Caki2 (cell line): ENCODE data around the gene TYMP. TPM values are rescaled to one million over a fixed set of nuclear protein-coding genes. Genes with fewer than 3 reads are reported as not detected.
"Not testable (repeated sequence)": the region's sequence is repeated elsewhere in the genome, so short reads cannot be mapped to it uniquely, and the experiment has no call there.

ENCODE experiments used
- DNase-seq: peaks from one replicate; pipeline ENCODE4 v3.0.0-alpha.2; 2015; ENCODE audit warnings: low read depth
- in situ Hi-C: cut with HindIII; loops from 2 replicates; pipeline ENCODE4 v1.10.0; 2016; ENCODE audit warnings: low sequenced_read_pairs, low pct_unique_long_range_greater_than_20kb, mixed read lengths
- total RNA-seq: library from RNA; depleted of rRNA; stranded (reverse); fragments of >200 nt; shearing (Covaris generic); gene quantifications from 2 replicates; pipeline ENCODE4 v1.2.3, GENCODE V29; 2014; ENCODE audit warnings: low replicate concordance

The TYMP gene
- total RNA-seq, 1 experiment from 2014 or later, result 104 TPM

DNA sequence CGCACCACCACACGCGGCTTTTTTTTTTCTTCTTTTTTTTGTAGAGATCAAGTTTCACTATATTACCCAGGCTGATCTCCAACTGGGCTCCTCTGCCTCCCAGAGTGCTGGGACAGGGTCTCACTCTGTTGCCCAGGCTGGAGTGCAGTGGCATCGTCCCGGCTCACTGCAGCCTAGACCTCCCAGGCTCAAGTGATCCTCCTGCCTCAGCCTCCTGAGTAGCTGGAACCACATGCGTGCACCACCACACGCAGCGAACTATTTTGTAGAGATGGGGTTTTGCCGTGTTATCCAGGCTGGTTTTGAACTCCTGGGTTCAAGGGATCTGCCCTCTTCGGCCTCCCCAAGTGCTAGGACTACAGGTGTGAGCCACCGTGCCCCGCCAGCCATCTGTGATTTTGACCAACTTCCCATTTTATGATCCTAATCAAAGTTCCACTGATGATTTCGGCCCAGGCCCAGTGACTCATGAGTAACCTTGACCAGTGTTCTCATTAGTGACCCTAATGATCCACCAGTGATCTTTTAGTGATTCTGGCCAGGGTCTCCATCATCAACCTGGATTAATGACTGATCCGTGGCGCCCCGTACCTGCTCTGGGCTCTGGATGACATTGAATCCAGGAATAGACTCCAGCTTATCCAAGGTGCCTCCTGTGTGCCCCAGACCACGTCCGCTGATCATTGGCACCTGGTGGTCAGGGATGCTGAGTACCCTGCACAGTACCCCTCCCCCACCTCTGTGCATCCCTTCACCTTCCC, 1.7 kb downstream of the TYMP start:
- in situ Hi-C loops, result no loop called here
- DNase-seq, result no peak

DNA sequence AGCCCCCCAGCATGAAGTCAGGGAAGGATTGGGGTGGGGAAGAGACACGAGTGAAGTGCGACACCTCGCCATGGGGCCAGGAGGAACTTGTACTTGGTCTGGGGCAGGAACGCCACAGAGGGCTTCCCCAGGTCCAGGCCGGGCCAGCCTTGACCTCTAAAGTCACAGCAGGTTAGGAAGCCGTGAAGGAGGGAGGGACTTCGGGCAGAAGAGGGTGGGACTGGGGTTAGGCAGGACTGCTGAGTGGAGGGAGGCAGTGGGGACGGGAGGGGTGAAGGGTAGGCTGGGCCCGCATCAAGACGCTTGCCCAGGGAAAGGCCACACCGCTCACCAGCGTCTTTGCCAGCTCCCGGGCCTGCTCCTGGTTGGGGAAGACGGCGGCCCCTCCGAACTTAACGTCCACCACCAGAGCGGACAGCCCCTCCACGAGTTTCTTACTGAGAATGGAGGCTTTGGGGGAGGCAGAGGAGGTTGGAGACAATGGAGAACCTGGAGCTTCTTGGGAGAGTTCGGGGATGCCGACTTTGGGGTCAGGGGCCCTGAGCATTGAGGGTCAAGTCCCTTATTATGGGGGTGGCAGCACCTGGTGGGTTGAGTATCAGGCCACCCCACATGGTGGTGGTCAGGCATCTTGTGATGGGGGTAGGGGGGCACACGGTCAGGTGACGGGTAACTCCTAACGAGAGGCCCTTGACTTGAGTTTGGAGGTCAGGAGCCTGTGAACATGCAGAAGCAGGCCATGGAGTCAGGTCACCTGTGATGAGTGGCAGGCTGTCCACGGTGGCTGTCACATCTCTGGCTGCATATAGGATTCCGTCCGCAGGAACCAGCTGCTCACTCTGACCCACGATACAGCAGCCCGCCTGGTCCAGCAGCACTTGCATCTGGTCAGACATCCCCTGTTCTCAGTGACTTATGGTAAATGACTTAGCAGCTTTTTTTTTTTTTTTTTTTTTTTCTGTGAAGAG, 2.7 kb downstream of the TYMP start:
- in situ Hi-C loops, result no loop called here

DNA sequence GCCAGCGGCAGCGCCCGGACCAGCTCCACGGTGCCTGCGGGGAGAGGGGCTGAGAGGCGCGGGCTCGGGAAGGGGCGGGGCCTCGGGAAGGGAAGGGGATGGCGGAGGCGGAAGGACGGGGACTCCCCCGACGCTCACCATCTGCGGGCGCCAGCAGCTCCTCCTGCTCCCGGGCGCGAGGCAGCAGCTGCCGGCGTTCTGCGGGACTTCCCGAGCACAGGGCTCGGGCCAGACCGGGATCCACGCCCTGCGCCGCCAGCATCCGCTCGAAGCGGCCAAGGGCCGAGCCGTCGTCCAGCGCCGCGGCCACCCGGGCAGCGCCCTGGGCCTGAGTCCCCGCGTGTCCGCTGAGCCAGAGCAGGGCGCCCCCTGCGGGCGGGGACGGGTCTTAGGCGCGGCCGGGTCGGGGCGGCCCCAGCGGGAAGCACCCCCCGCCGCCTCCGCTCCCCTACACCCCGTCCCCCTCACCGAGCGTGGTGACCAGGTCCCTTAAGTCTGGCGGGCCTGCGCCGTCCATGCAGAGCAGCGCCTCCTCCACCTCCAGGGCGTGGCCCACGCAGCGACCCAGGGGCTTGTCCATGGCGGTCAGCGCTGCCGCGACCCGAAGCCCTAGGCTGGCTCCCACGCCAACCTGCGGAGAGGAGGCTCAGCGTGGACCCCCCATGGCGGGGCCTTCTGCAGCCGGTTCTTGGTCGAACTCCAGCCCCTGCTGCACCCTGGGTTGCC, 3.5 kb downstream of the TYMP start:
- in situ Hi-C loops, result no loop called here
- peak; percentile 91 for DNase-seq

More for the DNA sequence above, 2.7 kb downstream of the TYMP start:
- DNase-seq, result peak; percentile 83

DNA sequence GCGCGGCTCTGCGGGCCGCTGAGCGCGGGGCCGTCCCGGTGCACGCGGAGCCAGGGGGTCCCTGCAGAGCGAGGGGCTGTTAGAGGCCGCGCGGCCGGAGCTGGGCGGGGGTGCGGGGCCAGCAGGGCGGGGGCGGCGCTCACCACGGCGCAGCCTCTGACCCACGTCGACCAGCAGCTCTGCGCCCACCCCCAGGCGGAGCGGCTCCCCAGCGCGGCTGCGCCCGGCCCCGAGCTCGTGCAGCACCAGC, 4.0 kb downstream of the TYMP start:
- no peak for DNase-seq
- in situ Hi-C loops, result no loop called here

DNA sequence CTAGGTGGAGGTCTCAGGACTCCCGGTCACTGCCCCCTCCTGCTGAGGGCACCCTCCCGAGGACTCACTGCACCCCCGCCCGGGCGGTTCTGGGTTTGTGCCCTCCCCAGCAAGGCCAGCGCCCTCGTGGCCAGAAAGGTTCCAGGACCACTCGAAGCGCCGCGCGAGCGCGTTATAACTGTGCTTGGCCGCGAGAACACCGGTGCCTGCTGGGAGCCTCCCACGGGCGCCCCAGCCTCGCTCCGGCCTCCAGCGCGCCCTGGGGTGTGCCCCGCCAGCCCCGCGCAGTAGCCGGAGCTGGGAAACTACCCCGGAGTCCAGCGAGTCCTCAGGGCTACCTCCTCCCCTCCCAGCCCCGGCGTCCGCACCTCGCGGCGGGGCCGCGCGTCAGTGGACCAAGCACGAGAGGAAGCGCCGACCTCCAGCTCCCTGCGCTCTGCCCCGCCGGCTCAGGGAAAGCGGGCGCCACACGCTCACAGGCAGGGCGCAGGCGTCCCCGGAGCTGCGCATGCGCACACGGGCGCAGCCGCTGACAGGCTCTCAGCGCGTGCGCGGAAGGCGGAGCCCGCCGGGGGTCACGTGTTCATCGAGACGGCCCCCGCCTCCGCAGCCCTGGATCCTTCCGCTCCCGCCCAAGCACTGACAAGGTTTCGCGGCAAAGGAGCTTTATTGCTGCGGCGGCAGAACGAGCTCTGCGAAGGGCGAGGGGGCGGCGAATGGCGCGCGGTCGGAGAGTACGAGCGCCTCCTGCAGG, 4.5 kb downstream of the TYMP start, which contains the start of gene SCO2:
Gene SCO2 (minus strand): TSS at position 495 of the 754 bp plus-strand sequence. CDS start 1,187 bp downstream, outside the sequence.
- in situ Hi-C loops, result no loop called here
- peak; percentile 98 for DNase-seq

DNA sequence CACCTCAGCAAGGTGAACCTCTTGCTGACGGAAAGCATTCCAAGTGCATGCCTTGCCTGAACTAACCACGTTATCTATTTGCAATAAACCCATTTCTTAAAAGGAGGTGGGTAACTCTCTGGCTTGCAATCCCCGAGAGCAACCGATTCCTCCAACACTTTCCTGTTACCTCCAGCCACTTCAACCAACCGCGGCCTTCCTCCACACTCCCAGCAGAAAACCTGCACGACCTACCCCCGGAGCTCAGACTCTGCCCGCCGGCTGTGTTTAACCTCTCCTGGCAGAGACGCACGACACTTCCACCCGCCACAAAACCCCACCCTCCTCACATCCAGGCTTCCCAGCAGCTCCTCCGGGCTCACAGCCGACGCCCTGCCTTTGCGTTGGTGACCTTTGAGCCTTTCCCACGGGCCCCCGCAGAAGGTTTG, 5.1 kb downstream of the TYMP start:
- in situ Hi-C loops, result no loop called here
- no peak for DNase-seq

DNA sequence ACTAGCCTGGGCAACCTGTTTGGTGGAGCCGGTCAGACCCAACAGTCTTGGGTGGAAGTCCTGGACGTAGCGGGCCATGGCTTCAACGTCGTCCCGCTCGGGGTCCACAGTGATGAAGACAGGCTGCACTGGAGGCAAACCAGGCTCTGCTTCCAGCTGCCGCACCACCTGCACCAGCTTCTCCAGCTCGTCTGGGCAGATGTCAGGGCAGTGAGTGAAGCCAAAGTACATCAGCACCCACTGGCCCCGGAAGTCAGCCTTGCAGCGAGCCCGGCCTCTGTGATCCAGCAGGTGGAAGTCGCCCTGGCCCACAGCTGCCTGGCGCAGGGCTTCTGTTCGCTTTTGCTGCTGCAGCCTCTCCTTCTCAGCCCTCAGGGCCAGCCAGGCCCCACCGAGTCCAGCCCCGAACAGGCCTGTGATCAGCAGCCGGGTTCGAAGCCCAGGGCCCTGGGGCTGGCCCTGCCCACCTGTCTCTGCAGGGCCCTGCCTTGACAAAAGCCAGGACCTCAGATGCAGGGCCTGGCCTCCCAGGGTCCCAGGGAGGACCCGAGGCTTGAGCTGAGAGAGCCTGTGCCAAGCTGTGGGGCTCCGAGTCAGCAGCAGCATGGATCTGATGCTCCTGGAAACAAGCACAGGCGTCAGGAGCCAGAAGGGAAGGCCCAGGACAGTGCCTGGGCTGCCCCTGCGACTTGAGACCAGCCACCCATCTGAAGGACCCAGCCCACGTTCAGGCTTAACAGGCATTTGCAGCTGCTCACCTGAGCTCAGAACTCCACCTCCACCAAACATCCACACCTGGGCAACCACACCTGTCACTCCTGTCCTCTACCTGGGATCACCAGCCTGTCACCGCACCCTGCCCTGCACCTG, 5.8 kb downstream of the TYMP start:
- DNase-seq, result no peak
- in situ Hi-C loops, result no loop called here

DNA sequence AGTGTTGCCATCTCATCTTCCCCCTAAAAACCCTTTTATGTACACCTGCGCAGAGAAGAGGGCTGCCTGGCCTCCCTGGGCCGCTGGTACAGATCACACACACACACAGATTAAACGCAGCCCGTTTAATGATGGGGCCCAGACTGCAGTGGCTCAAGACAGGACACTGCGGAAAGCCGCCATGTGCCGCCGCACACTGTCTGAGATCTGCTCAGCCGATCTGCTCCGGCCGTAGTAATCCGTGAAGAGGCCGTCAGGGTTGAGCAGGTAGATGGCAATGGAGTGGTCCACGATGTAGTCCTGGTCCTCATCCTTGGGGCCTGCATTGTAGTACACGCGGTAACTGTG, 6.4 kb downstream of the TYMP start:
- DNase-seq, result no peak
- in situ Hi-C loops, result no loop called here

DNA sequence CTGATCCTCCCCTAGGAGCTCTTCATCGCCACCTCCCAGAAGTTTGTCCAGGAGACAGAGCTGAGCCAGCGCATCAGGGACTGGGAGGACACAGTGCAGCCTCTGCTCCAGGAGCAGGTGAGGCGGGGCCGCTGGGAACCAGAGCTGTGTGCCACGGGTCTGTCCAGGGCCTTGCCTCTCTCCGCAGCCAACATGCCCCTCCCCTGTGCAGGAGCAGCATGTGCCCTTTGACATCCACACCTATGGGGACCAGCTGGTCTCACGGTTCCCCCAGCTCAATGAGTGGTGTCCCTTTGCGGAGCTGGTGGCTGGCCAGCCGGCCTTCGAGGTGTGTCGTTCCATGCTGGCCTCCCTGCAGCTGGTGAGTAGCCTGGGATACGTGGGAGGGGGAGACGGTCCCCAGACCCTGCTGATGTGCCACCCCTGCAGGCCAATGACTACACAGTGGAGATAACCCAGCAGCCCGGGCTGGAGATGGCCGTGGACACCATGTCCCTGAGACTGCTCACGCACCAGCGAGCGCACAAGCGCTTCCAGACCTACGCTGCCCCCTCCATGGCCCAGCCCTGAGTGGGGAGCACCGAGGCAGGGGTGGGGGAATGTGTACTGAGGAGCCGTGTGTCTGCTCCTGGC, 6.9 kb downstream of the TYMP start:
- in situ Hi-C loops, result no loop called here
- DNase-seq, result no peak

DNA sequence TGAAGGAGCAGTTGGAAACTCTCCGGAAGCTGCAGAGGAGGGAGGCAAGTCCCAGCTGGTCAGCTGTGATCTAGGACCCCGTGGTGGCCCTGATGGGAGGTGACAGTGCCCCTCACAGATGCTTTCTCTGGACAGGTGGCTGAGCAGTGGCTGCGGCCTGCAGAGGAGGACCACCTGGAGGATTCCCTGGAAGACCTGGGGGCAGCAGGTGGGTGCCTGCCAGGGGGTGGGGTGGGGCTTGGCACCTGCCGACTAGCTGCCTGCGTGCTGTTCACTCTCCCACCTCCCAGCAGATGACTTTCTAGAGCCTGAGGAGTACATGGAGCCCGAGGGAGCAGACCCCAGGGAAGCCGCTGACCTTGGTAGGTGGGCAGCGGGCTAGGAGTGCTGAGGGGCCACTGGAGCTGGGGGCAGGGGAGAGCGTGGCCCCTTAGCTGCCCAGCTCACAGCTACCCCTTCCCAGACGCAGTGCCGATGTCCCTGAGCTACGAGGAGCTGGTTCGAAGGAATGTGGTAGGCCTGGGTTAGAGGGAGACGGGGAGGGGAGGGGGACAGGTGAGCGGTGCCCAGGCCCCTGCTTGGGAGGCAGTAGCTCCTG, 7.5 kb downstream of the TYMP start:
- DNase-seq, result no peak
- in situ Hi-C loops, result no loop called here

DNA sequence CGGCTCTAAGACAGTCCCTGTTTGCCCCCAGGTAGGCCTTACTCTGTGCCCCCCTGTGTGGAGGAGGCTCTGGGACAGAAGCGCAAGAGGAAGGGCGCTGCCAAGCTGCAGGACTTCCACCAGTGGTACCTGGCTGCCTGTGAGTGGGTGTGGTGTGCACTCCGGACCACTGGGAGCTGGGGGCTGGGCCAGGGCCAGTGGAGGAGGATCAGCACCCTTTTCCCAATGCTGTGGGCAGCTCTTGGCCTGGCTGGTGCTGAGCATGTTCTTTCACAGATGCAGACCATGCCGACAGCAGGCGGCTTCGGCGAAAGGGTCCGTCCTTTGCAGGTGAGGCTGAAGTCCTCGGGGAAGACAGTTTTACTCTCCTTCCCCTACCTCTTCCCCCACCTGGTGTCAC, 8.1 kb downstream of the TYMP start:
- no peak for DNase-seq

DNA sequence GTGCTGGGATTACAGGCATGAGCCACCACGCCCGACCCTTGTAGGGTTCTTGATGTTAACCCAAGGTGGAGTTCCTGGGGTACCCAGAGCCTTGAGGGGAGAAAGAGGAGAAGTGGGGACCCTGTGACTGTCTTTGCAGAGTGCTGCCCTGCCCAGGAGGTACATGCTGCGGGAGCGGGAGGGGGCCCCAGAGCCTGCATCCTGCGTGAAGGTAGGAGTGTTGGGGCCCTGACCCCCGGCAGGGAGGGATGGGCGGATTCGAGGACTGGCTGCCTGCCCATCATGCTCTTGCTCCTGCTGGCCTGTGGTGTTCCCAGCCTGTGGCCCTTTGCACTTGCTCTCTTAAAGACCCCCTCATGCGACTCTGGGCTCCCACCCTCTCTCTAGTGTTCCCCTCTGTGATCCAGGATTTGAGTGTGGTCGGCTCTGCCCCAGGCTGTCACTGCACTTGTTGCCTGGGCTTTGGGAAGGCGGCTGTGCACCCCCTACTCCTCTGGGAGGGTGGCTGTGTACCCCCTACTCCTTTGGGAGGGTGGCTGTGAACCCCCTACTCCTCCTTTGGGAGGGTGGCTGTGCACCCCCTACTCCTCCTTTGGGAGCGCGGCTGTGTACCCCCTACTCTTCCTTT, 8.9 kb downstream of the TYMP start:
- in situ Hi-C loops, result no loop called here
- DNase-seq, result no peak

More for the DNA sequence above, 8.1 kb downstream of the TYMP start:
- in situ Hi-C loops, result no loop called here

DNA sequence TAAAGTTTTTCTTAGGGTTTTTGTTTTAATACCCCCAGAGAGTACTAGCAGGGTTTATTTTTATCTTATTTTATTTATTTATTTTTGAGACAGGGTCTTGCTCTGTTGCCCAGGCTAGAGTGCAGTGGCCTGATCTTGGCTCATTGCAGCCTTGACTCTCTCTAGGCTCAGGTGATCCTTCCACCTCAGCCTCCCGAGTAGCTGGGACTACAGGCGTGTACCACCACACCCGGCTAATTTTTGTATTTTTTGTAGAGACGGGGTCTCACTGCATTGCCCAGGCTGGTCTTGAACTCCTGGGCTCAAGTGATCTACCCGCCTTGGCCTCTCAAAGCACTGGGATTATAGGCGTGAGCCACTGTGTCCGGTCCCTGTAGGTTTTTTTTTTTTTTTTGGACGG, 9.6 kb downstream of the TYMP start:
- DNase-seq, in situ Hi-C loops: not testable (repeated sequence)

DNA sequence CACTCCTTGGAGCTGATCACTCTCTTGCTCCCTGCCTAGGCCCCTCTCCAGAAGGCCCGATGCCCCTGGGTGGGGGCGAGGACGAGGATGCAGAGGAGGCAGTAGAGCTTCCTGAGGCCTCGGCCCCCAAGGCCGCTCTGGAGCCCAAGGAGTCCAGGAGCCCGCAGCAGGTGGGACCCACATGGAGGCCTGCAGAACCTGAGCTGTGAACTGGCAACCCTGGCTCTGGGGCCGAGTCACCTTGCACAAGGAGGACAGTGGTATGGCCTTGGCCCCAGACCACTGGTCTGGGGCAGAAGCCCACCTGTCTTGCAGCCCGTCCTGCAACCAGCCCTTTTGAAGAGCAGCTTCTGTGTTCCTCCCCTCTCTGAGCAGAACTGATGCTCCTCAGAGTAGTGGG, 10.7 kb downstream of the TYMP start:
- no peak for DNase-seq
- in situ Hi-C loops, result no loop called here

DNA sequence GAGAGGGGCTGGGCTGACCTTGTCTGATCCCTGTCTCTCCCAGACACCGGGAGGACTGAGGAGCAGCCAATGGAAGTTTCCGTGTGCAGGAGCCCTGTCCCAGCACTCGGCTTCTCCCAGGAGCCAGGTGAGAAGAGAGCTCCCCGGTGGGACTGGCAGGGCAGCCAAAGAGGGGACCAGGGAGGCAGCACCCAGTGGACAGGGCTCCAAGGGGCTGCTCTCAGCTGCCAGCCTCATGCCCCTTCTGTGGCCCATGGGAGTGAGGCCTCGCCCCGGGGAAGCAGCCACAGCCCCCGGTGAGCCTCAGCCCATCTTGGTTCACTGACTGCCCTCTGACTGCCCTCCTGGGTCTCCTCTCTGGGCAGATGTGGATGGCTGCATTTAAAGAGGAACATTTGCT, 11.2 kb downstream of the TYMP start:
- in situ Hi-C loops, result no loop called here
- DNase-seq, result no peak
